PC-9 (cell line): ENCODE data around the gene TFAP2D. TPM values are rescaled to one million over a fixed set of nuclear protein-coding genes. Genes with fewer than 3 reads are reported as not detected.

Source experiments
- BruUV-seq: library from RNA; stranded (reverse); fragments of 400-500 nt; replicated peaks from 2 replicates; lab custom pipeline; 2021; lab: Mats Ljungman, UMichigan
- CTCF ChIA-PET: fragments of 300-600 bp; sonication (Branson Sonifier 250); formaldehyde crosslinking; loops from one replicate; lab custom pipeline; 2022; ENCODE audit warnings: antibody characterized with exemption; lab: Charles Lee
- POLR2A ChIA-PET: fragments of 300-600 bp; sonication (Branson Sonifier 250); formaldehyde crosslinking; loops from one replicate; lab custom pipeline; 2022; ENCODE audit warnings: antibody characterized with exemption; ENCODE audit not compliant: unreplicated experiment; lab: Charles Lee
- DNase-seq, 2 experiments: peaks; one replicate each; pipeline versions ENCODE4 v3.0.0 to v3.0.0-alpha.2; 2015 to 2022; ENCODE audit warnings: mixed read lengths in 1 of 2
- H2AFZ ChIP-seq: fragments of 200-600 bp; sonication (generic); 2 replicates; pipeline ENCODE4 v1.8.1; 2017; ENCODE audit warnings: antibody characterized with exemption
- H3F3A ChIP-seq: fragments of 200-600 bp; sonication (generic); 2 replicates; pipeline ENCODE4 v1.8.1; 2017; ENCODE audit warnings: antibody characterized with exemption, mild to moderate bottlenecking, low read depth; ENCODE audit not compliant: insufficient read depth
- H3K27ac ChIP-seq: fragments of 200-600 bp; sonication (generic); 2 replicates; pipeline ENCODE4 v1.6.1; 2016; ENCODE audit warnings: mixed run types
- H3K27me3 ChIP-seq: fragments of 200-600 bp; sonication (generic); 2 replicates; pipeline ENCODE4 v1.6.1; 2016; ENCODE audit warnings: low read depth, mixed run types; ENCODE audit not compliant: insufficient read depth
- H3K36me3 ChIP-seq: fragments of 200-600 bp; sonication (generic); 2 replicates; pipeline ENCODE4 v1.6.1; 2016; ENCODE audit warnings: low read depth, mixed run types
- H3K4me1 ChIP-seq: fragments of 200-600 bp; sonication (generic); replicated peaks from 2 replicates; pipeline ENCODE4 v1.6.1; 2016; ENCODE audit warnings: mixed run types; ENCODE audit not compliant: insufficient read depth
- H3K4me2 ChIP-seq: fragments of 200-600 bp; sonication (generic); 2 replicates; pipeline ENCODE4 v1.6.1; 2017; ENCODE audit warnings: mixed run types
- H3K4me3 ChIP-seq: fragments of 200-600 bp; sonication (generic); 2 replicates; pipeline ENCODE4 v1.6.1; 2016; ENCODE audit warnings: mixed run types
- H3K79me2 ChIP-seq: fragments of 200-600 bp; sonication (generic); 2 replicates; pipeline ENCODE4 v1.6.1; 2017; ENCODE audit warnings: low read depth, mixed run types
- H3K9me2 ChIP-seq: fragments of 200-600 bp; sonication (generic); 2 replicates; pipeline ENCODE4 v1.8.1; 2017; ENCODE audit warnings: mild to moderate bottlenecking; ENCODE audit not compliant: insufficient read depth
- H3K9me3 ChIP-seq: fragments of 200-600 bp; sonication (generic); 2 replicates; pipeline ENCODE4 v1.8.1; 2016; ENCODE audit warnings: low read depth; ENCODE audit not compliant: insufficient read depth
- H4K20me1 ChIP-seq: fragments of 200-600 bp; sonication (generic); 2 replicates; pipeline ENCODE4 v1.8.1; 2017; ENCODE audit not compliant: insufficient read depth
- EZH2 ChIP-seq: fragments of 200-600 bp; sonication (generic); IDR thresholded peaks from 2 replicates; pipeline ENCODE4 v1.8.0; 2017; ENCODE audit warnings: antibody characterized with exemption, low read depth
- intact Hi-C: fragments of 100-400 bp; cut with micrococcal nuclease; formaldehyde crosslinking; loops from one replicate; pipeline ENCODE4 v1.10.0; 2022; ENCODE audit not compliant: unreplicated experiment
- total RNA-seq: library from RNA; stranded (reverse); gene quantifications from 2 replicates; pipeline ENCODE4 v1.2.3, GENCODE V29; 2021
- TF ChIP-seq, protein P1 (sequence below): fragments of 200-600 bp; sonication (generic); conservative IDR thresholded peaks from 2 replicates; pipeline ENCODE4 v1.6.1; 2017; ENCODE audit warnings: mixed run types, antibody characterized with exemption, mild to moderate bottlenecking, moderate library complexity

Gene TFAP2D
- total RNA-seq, 1 experiment from 2014 or later = not detected

DNA sequence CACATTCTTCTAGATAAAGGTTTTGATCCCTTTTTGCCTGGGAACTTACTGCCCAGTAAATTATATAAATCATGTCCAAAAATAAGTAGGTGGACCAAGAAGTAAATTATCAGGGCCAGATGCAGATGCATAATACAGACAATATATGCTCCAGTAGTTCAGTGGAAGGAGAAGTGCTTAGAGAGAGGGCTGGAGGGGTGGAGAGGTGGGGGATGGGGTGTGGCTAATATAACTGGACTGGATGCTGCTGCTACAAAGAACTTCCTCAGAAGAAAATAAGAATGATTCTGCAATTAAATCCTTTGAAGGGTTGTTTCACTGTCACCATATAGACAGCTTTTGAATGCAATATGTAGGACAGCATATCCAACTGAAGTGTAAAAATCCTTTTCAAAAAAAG, 14.8 kb upstream of the TFAP2D start:
- ChIA-PET CTCF (no interaction called here), POLR2A (no interaction called here)
- Histone ChIP-seq H2AFZ (no peak overlapping the region), H3K36me3 (no peaks in the 10 kb centered on the region), H3K4me2 (no peak overlapping the region), H3K9me2 (no peaks in the 10 kb centered on the region), H3F3A (no peaks in the 10 kb centered on the region), H3K4me3 (no peak overlapping the region), H3K27me3 (no peaks in the 10 kb centered on the region), H3K79me2 (no peaks in the 10 kb centered on the region), H4K20me1 (no peaks in the 10 kb centered on the region), H3K4me1 (no peaks in the 10 kb centered on the region), H3K9me3 (no peaks in the 10 kb centered on the region), H3K27ac (no peak overlapping the region)
- no TSS peak for BruUV-seq
- intact Hi-C loops = no loop called here
- TF ChIP-seq, protein P1, sequence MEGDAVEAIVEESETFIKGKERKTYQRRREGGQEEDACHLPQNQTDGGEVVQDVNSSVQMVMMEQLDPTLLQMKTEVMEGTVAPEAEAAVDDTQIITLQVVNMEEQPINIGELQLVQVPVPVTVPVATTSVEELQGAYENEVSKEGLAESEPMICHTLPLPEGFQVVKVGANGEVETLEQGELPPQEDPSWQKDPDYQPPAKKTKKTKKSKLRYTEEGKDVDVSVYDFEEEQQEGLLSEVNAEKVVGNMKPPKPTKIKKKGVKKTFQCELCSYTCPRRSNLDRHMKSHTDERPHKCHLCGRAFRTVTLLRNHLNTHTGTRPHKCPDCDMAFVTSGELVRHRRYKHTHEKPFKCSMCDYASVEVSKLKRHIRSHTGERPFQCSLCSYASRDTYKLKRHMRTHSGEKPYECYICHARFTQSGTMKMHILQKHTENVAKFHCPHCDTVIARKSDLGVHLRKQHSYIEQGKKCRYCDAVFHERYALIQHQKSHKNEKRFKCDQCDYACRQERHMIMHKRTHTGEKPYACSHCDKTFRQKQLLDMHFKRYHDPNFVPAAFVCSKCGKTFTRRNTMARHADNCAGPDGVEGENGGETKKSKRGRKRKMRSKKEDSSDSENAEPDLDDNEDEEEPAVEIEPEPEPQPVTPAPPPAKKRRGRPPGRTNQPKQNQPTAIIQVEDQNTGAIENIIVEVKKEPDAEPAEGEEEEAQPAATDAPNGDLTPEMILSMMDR = no peak
- TF ChIP-seq EZH2 = no peak
- no peak for DNase-seq

DNA sequence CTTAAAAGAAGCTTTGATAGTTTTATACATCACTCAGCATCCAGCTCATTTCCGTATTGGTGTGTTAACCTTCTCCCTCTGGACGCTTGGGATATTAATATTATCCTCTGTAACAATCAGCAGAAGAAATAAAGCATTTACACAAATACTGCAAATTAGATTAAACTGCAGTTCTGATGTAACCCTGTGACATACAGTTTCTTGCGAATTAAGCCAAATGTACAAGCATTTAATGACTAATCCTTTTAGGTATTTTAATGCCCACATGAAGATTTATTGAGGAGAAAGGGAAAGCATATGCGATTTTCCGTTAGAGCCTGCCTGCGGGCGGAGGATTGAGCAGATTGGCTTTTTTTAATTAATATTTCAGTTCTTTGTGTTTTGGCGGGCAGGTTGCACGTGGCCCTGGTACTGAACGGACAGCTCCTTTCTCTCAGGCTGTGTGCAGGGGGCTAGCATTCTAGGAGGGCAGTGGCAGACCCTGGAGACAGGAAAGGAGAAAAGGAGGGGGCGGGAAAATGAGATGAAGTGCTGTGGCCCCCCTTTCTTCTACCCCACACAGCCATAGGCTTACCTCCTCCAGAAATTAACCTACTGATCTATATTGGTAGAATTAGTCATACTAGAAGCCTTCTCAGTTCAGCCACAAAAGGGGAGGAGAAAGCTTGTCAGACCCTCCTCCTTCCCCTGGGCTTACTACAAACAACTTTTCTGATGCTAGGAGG, 14.1 kb upstream of the TFAP2D start:
- BruUV-seq = no TSS peak
- CTCF ChIA-PET = no interaction called here
- Histone ChIP-seq H3K79me2 (no peaks in the 10 kb centered on the region), H3K4me1 (no peaks in the 10 kb centered on the region), H3K27me3 (no peaks in the 10 kb centered on the region), H3K36me3 (no peaks in the 10 kb centered on the region), H2AFZ (no peak overlapping the region), H3F3A (no peaks in the 10 kb centered on the region), H4K20me1 (no peaks in the 10 kb centered on the region), H3K9me3 (no peaks in the 10 kb centered on the region), H3K4me2 (no peak overlapping the region), H3K9me2 (no peaks in the 10 kb centered on the region), H3K27ac (no peak overlapping the region), H3K4me3 (no peak overlapping the region)
- POLR2A ChIA-PET = no interaction called here
- intact Hi-C loops = no loop called here
- TF ChIP-seq EZH2 = no peak
- TF ChIP-seq, protein P1 = no peak
- DNase-seq = no peak

DNA sequence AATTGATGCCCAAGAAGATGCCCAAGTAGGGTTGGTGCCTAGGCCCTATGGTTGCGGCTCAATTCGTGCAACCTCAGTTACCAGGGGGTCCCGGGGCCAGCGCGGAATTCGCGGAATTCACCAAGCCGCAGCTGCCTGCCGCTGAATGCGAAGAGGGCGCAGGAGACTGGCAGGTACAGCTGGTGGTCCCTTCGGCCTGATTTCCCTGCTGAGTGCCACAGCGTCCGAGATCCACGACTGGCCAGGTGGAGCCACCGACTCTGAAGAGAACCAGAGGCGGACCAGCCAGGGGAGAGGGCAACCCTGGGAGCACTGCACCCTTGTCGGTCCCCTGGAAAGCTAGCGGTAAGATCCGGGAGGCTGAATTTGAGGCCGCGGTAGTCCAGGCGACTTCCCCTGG, 6.8 kb upstream of the TFAP2D start:
- Histone ChIP-seq H3K36me3 (no peaks in the 10 kb centered on the region), H3K27ac (no peak overlapping the region), H3K9me2 (no peaks in the 10 kb centered on the region), H3K4me1 (no peaks in the 10 kb centered on the region), H2AFZ (no peak overlapping the region), H3F3A (no peaks in the 10 kb centered on the region), H4K20me1 (no peaks in the 10 kb centered on the region), H3K9me3 (no peaks in the 10 kb centered on the region), H3K79me2 (no peaks in the 10 kb centered on the region), H3K27me3 (peaks cover 7% of the 10 kb centered on the region; the same call in 1 of the 2 replicates), H3K4me3 (no peak overlapping the region), H3K4me2 (no peak overlapping the region)
- ChIA-PET POLR2A (no interaction called here), CTCF (no interaction called here)
- intact Hi-C loops = no loop called here
- DNase-seq = no peak
- no peak for TF ChIP-seq EZH2
- TF ChIP-seq, protein P1 = no peak
- no TSS peak for BruUV-seq
